Measurements from ENCODE around the gene CROCC2.

DNA sequence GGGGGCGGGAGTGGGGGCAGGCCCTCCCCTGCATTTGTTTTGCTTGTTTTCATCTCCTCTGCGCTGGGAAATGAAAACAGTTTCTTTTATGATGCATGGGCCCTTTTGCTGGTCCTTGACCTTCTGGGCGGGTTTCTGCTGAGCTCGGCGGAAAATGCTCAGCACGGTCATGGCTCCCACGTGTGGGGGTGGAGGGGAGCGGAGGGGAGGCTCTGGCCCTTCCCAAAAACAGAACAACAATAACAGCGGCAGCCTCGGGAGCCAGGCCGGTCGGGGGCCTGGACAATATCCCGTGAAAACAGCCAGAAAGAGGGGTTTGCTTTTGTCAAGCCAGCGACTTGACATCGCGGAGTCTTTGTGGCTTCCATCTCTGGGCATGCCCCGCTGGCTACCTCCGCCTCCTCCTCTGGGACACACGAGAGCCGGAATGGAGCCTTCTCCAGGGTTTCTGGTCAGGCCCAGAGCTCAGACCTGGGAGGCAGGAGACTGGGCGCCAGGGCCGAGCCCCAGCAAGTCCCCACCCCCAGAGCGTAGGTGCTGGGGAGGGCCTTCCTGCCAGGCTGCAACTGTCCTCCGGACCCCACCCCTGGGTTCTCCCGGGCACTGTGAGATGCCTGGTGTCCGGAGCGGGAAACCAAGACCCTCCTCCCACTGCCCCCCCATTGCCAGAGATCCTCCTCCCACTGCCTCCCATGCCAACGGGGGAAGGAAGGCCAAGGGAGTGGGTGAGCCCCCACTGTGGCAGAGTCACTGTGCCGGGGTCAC, 56.3 kb downstream of the CROCC2 start:
- TF ChIP-seq, protein P1, sequence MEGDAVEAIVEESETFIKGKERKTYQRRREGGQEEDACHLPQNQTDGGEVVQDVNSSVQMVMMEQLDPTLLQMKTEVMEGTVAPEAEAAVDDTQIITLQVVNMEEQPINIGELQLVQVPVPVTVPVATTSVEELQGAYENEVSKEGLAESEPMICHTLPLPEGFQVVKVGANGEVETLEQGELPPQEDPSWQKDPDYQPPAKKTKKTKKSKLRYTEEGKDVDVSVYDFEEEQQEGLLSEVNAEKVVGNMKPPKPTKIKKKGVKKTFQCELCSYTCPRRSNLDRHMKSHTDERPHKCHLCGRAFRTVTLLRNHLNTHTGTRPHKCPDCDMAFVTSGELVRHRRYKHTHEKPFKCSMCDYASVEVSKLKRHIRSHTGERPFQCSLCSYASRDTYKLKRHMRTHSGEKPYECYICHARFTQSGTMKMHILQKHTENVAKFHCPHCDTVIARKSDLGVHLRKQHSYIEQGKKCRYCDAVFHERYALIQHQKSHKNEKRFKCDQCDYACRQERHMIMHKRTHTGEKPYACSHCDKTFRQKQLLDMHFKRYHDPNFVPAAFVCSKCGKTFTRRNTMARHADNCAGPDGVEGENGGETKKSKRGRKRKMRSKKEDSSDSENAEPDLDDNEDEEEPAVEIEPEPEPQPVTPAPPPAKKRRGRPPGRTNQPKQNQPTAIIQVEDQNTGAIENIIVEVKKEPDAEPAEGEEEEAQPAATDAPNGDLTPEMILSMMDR (IDR thresholded peaks at IDR 0.05), result no peak
- TF ChIP-seq POLR2A (IDR thresholded peaks at IDR 0.05), result no peak
